ENCODE results near the gene MT1E.

DNA sequence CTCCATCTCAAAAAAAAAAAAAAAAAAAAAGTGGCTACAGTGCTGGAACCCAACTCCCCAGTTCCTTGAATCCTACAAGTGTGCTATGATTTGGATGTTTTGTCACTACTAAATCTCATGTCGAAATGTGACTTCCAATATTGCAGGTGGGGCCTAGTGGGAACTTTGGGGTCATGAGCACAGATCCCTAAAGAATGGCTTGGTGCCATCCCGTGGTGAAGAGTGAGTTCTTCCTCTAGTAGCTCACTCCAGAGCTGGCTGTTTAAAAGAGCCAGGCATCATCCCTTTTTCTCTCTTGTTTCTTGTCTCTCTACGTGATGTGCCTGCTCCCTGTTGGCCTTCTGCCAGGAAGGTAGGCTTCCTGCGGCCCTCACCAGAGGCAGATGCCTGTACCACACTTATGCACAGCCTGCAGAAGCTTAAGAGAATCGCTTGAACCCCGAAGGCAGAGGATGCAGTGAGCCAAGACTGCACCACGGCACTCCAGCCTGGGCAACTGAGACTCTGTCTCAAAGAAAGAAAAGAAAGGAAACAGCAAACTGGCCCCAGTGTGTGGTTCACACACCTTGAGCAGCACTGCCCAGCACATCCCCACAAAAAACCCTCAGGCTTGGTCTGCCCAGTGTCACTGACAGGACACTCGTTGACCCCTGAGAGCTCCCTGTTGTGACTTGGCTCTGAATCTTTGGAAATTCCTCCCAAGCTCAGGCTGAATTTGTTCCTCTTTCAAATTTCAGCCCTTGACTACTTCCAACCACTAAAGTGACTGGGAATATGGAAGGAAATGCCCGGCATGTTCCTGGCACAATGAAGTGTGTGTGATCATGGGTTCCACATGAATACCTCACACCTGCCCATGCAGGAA is 3.1 kb downstream of the MT1E start:
- no peak for TF ChIP-seq EZH2phosphoT487 (IDR thresholded peaks at IDR 0.05; ENCODE audit: low read length)
- TF ChIP-seq, protein P1, sequence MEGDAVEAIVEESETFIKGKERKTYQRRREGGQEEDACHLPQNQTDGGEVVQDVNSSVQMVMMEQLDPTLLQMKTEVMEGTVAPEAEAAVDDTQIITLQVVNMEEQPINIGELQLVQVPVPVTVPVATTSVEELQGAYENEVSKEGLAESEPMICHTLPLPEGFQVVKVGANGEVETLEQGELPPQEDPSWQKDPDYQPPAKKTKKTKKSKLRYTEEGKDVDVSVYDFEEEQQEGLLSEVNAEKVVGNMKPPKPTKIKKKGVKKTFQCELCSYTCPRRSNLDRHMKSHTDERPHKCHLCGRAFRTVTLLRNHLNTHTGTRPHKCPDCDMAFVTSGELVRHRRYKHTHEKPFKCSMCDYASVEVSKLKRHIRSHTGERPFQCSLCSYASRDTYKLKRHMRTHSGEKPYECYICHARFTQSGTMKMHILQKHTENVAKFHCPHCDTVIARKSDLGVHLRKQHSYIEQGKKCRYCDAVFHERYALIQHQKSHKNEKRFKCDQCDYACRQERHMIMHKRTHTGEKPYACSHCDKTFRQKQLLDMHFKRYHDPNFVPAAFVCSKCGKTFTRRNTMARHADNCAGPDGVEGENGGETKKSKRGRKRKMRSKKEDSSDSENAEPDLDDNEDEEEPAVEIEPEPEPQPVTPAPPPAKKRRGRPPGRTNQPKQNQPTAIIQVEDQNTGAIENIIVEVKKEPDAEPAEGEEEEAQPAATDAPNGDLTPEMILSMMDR (IDR thresholded peaks at IDR 0.05; ENCODE audit: low read length) = no peak
- no peak for TF ChIP-seq EZH2 (optimal IDR thresholded peaks at IDR 0.05; ENCODE audit: low read depth, low read length)
